LoVo (cell line): Measurements from ENCODE around the gene DNM3.
A peak's percentile ranks its signal among the peaks of the same experiment; 100 is the strongest.
"Not testable (repeated sequence)": the region's sequence is repeated elsewhere in the genome, so short reads cannot be mapped to it uniquely, and the experiment has no call there.

ENCODE experiments used
- DNase-seq: peaks from one replicate; pipeline ENCODE4 v3.0.0-alpha.2; 2016; ENCODE audit warnings: low spot score

DNM3 gene

DNA sequence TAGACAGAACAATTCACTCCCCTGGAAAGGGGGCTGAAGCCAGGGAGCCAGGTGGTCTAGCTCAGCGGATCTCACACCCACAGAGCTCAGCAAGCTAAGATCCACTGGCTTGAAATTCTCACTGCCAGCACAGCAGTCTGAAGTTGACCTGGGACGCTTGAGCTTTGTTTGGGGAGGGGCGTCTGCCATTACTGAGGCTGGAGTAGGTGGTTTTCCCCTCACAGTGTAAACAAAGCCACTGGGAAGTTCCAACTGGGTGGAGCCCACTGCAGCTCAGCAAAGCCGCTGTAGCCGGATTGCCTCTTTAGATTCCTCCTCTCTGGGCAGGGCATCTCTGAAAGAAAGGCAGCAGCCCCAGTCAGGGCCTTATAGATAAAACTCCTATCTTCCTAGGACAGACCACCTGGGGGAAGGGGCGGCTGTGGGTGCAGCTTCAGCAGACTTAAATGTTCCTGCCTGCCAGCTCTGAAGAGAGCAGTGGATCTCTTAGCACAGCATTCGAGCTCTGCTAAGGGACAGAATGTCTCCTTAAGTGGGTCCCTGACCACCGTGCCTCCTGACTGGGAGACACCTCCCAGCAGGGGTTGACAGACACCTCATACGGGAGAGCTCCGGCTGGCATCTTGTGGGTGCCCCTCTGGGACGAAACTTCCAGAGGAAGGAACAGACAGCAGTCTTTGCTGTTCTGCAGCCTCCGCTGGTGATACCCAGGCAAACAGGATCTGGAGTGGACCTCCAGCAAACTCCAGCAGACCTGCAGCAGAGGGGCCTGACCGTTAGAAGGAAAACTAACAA, 183.8 kb downstream of the DNM3 start:
- not testable (repeated sequence) for DNase-seq

DNA sequence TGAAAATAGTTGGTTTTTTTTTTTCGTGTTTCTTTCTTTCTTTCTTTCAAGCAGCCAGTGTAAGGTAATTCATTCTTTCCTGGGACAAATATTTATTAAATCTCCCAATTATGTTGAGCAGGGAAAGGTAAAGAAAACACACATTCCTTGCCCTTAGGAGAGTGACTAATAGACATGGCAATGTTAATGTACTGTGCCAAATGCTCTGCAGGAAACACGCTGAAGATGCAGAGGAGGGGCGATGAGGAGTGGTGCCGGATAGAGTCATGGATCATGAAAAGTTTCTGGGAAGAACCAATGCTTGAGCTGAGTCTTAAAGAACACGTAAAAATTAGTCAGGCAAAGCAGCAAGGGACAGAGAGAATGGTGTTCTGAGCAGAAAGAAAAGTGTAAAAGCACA, 199.2 kb downstream of the DNM3 start:
- DNase-seq = no peak

DNA sequence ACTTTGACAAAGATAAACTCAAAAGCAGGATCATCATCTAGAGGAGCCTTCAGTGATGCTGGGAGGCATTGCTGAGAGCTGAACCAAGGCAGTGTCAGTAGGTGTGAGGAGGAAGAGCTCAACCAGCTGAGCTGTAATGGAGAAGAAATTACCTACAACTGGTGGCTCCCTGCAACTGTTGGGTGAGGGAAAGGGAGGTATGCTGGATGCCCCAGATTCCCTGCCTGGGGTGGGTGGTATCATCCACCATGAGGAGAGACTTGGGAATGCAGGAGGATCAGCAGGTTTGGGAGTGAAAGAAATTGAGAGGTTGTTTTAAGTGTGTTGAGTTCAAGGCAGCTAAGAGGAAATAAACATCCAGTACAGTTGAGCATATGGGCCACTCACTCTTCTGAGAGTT, 199.8 kb downstream of the DNM3 start:
- no peak for DNase-seq

DNA sequence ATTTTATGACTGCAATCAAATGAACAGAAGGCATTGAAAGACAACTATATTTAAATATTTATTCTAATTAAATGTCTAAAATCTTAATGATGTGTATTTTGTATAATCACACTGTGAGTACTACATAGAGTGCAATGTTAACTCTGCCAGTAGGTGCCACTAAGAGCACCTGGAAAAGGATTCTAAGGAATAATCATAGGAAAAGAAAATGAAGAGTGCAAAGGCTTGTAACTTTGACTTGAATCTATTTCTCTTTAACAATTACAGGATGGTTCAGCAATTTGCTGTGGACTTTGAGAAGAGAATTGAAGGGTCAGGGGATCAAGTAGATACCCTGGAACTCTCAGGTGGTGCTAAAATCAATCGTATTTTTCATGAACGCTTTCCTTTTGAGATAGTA, 200.4 kb downstream of the DNM3 start:
- DNase-seq = no peak

DNA sequence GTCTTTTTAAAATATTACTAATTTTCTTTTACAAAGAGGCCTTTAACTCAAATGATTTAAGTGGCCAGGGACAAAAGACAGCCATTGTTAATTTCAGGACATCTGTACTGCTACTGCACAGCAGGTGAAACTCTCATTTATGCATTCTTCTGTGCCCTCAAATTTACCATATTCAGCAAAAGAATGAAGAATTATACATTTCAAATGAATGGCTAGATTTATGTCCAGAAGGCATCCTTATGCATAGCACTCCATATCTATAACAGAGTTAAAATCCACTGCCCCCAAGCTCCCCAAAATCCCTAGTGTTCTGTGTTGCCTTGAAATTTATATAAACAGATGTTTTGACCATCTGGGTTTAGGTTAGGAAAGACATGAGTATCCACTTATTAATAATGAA, 202.6 kb downstream of the DNM3 start:
- no peak for DNase-seq

DNA sequence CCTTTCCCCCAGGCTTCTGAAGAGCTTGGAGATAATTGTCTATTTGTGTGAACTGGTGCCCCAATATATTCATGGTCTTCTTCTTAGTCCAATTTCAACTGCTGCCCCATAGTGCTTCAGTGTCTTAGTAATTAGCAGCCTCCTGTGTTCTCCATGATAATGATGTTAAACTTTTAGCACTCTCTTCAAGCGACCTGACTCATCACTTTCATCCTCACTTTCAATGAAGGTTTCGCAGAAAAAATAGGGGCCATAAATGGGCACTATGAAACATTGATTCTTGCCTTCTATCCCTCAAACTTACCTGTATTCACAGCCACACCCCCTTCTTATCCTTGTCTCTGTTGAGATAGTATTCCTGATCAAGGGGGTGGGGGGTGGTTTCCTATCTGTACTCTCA, 210.6 kb downstream of the DNM3 start:
- DNase-seq = no peak

DNA sequence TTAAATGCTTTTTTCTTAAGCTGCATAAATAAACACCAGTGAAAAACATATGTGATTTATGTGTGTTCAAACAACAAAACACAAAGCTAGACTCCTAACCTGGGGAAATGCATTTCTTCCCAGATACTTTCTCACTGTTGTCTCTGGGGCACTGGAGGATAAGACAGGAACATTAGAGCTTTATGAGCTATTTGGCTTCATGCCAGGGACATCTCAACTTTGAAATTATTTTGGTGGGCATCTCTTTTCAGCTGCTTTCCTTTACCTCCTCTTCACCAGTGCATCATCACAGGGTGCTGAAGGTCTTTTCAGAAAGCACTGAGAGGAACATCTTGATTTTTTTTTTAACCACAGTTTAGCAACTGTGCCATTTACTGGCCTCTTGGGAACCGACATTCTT, 212.9 kb downstream of the DNM3 start:
- no peak for DNase-seq

DNA sequence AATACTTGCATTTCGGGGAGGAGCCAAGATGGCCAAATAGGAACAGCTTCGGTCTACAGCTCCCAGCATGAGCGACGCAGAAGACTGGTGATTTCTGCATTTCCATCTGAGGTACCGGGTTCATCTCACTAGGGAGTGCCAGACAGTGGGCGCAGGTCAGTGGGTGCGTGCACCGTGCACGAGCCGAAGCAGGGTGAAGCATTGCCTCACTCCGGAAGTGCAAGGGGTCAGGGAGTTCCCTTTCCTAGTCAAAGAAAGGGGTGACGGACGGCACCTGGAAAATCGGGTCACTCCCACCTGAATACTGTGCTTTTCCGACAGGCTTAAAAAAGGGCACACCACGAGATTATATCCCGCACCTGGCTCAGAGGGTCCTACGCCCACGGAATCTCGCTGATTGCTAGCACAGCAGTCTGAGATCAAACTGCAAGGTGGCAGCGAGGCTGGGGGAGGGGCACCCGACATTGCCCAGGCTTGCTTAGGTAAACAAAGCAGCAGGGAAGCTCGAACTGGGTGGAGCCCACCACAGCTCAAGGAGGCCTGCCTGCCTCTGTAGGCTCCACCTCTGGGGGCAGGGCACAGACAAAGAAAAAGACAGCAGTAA, 214.6 kb downstream of the DNM3 start:
- DNase-seq = not testable (repeated sequence)

DNA sequence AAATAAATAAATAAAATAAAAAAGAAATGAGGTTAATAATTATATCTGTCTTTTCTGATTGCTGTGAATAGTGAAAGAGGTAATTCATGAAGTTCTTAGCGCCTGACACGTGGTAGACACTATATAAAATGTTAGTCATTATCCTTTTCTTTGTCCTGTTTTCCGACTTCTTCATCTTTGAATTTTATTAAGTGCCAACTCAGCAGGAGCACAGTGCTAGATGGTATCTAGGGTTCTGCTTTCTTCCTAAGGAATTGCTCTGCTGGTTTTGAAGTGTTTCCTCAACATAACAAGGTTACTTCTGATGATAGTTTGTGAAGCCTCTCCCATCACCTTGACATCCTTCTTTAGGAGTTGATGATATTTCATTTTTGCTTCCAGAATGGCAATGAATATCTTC, 227.0 kb downstream of the DNM3 start:
- DNase-seq = no peak

DNA sequence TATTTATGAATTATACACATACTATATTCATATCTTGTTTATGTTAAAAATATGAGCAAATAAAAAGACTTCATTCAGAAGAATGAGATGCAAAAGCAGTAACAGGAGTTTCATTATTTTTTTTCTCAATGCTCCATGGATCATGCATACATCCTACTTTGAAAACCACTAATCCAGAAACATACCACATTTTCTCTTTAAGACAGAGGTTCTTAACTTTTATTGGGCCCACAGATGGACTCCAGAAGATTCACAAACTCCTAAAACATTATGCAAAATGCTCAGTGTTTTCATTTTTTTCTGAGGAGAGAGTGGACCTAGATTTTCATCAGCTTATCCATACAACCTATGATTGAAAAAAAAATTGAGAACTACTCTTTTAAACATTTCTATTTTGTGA, 227.8 kb downstream of the DNM3 start:
- DNase-seq = no peak

DNA sequence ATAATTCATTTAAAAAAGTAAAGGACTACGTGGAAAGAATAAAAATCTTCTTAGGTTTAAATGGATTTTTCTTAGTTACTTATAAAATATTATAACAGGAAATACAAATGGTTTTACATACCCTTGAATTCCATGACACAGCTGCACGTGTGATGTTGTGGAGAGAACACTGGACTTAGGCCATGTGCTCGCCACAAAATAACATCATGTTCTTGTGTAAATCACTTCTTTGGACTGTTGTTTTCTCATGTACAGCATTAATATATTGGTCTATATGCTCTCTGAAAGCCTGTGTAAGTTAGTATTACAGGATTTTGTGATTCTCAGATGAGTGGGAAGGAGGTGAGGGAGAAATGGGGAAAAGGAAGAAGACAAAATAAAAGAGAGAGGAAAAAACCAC, 228.2 kb downstream of the DNM3 start:
- DNase-seq = no peak

DNA sequence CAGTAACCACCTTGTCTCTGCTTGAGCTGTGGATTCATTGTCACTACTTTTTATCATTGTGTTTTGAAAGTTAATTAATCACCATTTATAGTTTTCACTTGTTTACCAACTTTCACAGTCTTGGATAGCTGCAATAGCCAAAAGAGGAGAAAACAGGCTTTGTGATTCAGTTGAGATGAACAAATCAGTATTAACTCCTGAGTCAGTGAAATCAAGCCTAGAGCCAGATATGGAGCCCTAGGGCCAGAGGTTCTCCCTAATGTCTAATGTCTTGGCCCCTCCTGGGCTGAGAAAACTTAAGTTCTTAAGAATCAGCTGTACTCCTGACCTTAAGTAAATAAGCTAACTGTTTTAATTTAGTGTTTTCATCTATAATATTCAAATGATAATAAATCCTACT, 228.8 kb downstream of the DNM3 start:
- DNase-seq = no peak

DNA sequence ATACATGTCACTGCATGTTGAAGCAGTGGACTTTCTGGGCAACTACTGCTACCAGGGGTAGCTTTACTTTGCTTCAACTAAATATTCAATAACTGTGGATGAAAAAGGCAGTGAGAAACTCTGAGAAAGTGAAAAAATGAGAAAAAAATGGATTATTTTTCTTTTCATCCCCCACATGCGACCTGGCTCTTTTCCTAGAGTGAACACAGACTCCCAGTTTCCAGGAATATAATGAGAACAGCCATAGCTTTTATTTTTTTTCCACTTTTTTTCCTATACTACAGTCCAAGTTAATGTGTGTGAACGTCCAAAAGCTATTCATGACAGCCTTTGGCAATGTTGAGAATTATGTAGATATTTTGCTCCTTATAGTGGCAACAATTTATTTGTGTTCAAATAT, 230.4 kb downstream of the DNM3 start:
- DNase-seq = no peak

DNA sequence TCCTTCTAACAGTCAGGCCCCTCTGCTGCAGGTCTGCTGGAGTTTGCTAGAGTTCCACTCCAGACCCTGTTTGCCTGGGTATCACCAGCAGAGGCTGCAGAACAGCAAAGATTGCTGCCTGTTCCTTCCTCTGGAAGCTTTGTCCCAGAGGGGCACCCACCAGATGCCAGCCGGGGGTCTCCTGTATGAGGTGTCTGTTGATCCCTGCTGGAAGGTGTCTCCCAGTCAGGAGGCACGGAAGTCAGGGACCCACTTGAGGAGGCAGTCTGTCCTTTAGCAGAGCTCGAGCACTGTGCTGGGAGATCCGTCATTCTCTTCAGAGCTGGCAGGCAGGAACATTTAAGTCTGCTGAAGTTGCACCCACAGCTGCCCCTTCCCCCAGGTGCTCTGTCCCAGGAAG, 238.6 kb downstream of the DNM3 start:
- DNase-seq = not testable (repeated sequence)

DNA sequence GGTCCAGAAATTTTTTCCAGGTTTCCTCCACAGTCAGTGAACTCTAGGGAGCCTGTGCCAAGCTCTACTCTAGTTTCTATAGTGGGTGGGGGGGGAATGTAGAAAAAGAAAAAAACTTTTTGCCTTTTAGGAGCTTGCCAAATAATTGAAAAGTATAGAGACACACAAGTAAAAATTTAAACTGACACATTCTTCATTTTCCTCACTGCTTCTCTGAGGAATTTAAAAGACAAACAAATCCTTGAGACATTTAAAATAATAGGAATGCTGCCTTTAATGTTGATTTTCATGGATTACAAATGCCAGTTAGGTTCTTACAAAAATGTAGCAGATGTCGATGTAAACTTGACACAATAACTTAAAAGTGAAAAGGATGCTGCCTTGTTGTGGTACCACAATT, 241.9 kb downstream of the DNM3 start:
- no peak for DNase-seq

DNA sequence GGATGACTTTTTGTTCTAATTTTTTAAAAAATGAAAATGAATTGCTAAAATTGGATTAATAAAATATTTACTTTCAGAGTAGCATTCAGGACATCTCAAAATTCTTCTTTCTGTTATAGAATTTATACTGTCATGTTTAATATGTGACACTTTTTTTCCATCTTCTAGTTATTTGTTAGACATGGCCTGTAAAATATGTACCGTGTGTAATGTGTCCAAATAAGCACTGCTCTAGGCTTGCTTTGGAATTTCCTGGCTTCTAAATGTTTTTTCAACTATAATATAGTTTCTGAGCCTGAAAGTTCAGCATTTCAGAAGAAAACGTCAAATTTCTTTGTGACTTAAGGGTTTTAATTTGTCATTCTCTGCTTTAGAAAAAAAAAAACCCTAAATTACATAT, 243.6 kb downstream of the DNM3 start:
- no peak for DNase-seq

DNA sequence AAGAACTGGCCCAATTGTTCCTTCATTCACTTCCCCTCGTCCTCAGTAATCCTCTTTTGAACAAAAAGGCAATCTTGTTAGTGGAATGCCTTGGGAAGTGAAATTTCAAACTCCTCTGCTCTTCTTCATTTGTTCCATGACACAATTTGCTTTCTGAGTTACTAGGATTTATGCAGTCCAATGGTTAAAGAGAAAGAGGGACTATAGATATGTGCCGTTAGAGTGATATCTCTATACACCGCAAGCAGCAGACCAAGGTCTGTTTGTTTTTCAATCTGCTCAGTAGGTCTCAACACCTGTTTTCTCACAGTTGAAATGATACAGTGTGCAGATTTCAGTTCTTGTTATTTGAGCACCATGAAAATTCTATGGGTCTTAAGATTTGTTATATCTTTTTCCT, 244.0 kb downstream of the DNM3 start:
- DNase-seq = no peak

DNA sequence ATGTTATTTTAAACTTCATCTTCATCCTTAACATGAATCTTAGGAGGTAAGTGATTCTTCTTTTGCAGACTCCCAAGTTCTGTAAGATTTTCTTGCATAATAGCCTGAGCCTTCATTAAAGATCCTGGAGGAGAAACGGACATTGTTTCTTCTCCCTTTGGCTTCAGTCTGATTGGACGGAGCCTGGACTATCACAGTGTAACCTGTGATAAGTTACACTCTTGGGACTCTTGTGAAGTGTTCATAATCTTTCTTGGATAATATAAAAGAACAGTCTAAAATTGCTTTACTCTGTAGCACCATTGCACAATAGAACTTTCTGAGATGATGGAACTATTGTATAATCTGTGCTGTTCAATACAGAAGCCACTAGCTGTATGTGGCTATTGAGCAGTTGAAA, 244.8 kb downstream of the DNM3 start:
- no peak for DNase-seq

DNA sequence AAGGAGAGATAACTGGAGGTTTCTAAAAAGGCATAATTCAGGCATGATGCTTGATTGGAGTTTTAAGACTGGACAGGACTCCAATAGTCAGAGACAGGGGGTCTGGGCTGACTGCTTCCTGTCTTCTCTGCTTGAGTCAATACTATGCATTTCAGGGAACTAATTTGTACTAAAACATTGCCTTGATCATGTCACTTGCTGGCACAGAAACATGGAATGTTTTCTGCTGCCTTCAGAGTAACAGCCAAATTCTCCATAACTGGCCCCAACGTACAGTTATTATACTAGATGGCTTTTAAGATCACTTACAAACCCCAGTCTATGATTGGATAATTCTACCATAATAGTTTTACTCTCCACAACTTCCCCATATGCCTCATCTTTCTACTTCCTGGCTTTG, 247.0 kb downstream of the DNM3 start:
- DNase-seq = no peak

DNA sequence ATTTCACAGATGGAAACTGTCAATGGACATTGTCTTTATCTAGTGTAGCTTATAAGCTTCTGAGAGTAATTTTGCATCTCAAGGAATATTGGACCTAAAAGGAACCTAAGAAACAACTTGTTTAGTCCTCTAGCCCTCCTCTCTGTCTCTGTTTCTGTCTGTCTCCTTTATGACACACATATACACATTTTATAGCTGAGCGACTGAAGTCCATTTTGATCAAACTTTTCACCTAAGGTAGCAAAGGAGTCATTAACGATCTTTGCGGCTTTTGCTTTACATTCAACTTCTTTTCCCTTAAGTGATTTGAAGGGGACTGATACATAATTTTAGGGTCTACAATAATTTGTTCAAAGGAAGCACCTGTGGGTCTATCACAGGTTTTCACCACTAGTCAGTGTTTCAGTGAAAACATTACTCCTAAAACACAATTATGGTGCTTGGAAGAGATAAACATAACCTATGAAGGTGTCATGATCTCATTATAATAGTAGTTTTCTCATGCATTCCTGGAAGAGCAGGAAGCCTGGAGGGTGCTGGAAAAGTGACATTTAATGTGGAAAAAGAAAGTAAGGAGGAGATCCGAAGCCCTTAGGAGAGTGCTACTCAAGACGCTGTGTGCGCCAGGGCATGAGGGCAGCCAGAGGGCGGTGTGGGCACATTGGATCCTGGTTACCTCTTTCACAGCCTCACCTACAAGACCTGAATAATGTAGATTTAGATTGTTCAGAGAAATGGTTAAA, 248.6 kb downstream of the DNM3 start:
- peak; percentile 44 for DNase-seq

DNA sequence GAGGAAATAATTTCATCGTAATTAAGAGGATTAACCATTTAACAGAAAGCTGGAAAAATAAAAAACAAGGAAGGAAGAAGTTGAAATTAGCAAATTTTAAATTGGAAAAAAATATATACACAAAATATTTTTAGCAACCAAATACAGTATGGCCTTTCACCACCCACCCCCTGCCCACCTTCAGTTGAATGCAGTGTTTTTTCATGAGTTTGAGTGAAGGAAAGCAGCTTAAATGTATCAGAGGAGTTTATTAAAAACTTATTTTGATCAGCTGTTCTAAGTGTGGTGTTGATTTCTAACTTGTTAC, 249.2 kb downstream of the DNM3 start:
- DNase-seq = no peak

DNA sequence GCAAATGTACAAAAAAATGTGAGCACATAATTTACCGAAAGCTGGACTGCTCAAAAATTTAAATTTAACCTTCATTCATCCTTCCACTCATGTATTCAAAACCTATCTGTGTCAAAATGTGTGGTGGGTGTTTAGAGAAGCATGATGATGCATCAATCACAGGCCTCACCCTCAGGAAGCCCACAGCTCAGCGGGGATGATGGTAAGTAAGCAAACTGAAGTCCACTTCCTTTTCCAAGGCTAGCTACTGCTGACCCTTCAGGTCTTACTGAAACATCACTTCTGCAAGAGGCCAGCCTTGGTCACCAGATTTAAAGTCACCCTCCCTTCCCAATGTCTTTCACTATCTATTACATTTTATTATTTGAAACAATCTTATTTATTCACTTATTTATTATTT, 254.5 kb downstream of the DNM3 start:
- no peak for DNase-seq

DNA sequence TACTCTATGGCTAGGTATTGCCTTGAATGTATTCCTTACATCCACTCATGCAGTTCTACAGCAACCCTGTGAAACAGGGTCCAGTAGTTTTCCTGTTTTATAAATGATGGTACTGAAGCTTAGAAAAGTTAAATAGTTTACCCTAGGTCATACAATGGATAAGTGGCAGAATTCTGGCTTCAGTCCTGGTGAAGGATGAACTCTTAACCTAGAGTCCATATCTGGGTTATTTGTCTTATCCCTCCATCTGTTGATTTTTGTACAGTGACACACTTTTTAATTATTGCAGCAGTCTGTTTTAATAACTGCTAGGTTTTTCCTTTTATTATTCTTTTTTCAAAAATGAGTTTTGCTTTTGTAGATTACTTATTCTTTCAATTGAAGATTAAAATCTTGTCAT, 263.9 kb downstream of the DNM3 start:
- no peak for DNase-seq
